Nephron progenitor cell (in vitro differentiated cells): ENCODE results near the gene PSMA6.

ENCODE experiments used
- DNase-seq: peaks from one replicate; pipeline ENCODE4 v3.0.0; 2021
- H3K27ac Mint-ChIP-seq: 2 replicates; pipeline ENCODE4 v1.8.0; 2021; ENCODE audit warnings: mild to moderate bottlenecking, moderate library complexity, mixed read lengths
- H3K27me3 Mint-ChIP-seq: 2 replicates; pipeline ENCODE4 v1.8.0; 2021; ENCODE audit warnings: mild to moderate bottlenecking, low read depth, mixed read lengths; ENCODE audit not compliant: poor library complexity
- H3K36me3 Mint-ChIP-seq: 2 replicates; pipeline ENCODE4 v1.8.0; 2021; ENCODE audit warnings: low read depth, mixed read lengths
- H3K4me1 Mint-ChIP-seq: 2 replicates; pipeline ENCODE4 v1.8.0; 2021; ENCODE audit warnings: mixed read lengths
- H3K4me3 Mint-ChIP-seq: 2 replicates; pipeline ENCODE4 v1.8.0; 2021; ENCODE audit warnings: mild to moderate bottlenecking, moderate library complexity, mixed read lengths
- H3K9me3 Mint-ChIP-seq: 2 replicates; pipeline ENCODE4 v1.8.0; 2021; ENCODE audit warnings: mild to moderate bottlenecking, moderate library complexity, mixed read lengths
- TF ChIP-seq, protein P1 (sequence below): fragments of 200-600 bp; sonication (generic); IDR thresholded peaks from 2 replicates; pipeline ENCODE4 v1.5.0; 2021; ENCODE audit warnings: antibody characterized with exemption

Gene PSMA6

DNA sequence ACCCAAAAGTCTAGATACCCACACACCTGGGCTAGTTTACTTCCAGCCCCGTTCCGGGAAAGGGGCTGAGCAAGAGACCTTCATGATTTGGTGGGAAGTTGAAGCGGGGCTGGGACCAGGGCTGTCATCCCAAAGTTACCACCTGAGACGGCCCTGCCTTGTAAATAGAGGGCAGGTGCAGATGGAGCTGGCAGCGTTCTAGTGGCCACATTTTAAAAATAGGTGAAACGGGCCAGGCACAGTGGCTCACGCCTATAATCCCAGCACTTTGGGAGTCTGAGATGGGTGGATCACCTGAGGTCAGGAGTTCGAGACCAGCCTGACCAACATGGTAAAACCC is 68.9 kb downstream of the PSMA6 start:
- TF ChIP-seq, protein P1, sequence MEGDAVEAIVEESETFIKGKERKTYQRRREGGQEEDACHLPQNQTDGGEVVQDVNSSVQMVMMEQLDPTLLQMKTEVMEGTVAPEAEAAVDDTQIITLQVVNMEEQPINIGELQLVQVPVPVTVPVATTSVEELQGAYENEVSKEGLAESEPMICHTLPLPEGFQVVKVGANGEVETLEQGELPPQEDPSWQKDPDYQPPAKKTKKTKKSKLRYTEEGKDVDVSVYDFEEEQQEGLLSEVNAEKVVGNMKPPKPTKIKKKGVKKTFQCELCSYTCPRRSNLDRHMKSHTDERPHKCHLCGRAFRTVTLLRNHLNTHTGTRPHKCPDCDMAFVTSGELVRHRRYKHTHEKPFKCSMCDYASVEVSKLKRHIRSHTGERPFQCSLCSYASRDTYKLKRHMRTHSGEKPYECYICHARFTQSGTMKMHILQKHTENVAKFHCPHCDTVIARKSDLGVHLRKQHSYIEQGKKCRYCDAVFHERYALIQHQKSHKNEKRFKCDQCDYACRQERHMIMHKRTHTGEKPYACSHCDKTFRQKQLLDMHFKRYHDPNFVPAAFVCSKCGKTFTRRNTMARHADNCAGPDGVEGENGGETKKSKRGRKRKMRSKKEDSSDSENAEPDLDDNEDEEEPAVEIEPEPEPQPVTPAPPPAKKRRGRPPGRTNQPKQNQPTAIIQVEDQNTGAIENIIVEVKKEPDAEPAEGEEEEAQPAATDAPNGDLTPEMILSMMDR = no peak
- Mint-ChIP-seq H3K4me3 (no peak overlapping the region), H3K4me1 (peaks cover 23% of the 10 kb centered on the region), H3K27me3 (peaks cover 7% of the 10 kb centered on the region), H3K9me3 (no peaks in the 10 kb centered on the region), H3K36me3 (no peaks in the 10 kb centered on the region), H3K27ac (no peak overlapping the region)
- DNase-seq = no peak

DNA sequence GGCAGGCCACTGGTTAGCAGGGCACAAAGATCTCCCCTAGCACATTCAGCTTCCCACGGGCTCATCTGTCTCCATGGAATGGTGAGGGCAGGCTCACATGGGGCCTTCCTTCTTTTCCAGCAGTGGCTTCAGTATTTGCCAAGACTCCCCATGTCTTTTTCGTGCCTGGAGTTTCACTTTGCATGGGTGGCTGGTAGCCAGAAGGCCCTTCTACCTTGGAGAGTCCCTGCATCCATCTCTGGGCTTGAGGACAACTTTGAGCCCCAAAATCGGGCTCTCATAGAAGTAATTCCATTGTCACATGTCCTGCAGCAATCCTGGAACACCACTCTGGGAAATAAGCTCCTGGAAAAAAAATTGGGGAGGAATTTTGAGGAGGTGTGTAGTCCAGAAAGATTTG is 70.3 kb downstream of the PSMA6 start:
- Mint-ChIP-seq H3K4me1 (peaks cover 30% of the 10 kb centered on the region), H3K36me3 (no peaks in the 10 kb centered on the region), H3K27me3 (peaks cover 7% of the 10 kb centered on the region), H3K27ac (no peak overlapping the region), H3K4me3 (no peak overlapping the region), H3K9me3 (no peaks in the 10 kb centered on the region)
- no peak for DNase-seq
- TF ChIP-seq, protein P1 = no peak

DNA sequence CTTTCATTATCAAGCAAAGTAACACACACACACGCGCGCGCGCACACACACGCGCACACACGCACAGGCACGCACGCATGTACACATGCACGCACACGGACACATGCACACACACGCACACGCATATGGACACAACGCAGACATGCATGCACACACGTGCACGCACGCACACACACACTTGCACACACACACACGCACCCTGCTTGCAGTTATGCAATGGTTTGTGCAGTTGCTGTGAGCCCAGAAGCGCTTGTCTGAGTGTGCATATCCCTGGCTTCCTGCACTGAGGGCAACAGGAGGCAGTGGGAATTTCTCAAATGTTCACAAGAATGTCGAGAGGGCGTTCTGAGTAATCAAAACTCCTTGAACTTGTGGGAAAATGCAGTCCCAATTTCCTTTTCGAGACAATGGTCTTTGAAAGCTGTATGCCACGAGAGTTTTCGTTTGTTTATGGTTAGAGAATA is 70.8 kb downstream of the PSMA6 start:
- TF ChIP-seq, protein P1 = no peak
- H3K27me3 Mint-ChIP-seq = peaks cover 7% of the 10 kb centered on the region
- no peak for DNase-seq
- H3K4me3 Mint-ChIP-seq = no peak overlapping the region
- peaks cover 34% of the 10 kb centered on the region for H3K4me1 Mint-ChIP-seq
- no peak overlapping the region for H3K27ac Mint-ChIP-seq
- no peaks in the 10 kb centered on the region for H3K36me3 Mint-ChIP-seq
- H3K9me3 Mint-ChIP-seq = no peaks in the 10 kb centered on the region

DNA sequence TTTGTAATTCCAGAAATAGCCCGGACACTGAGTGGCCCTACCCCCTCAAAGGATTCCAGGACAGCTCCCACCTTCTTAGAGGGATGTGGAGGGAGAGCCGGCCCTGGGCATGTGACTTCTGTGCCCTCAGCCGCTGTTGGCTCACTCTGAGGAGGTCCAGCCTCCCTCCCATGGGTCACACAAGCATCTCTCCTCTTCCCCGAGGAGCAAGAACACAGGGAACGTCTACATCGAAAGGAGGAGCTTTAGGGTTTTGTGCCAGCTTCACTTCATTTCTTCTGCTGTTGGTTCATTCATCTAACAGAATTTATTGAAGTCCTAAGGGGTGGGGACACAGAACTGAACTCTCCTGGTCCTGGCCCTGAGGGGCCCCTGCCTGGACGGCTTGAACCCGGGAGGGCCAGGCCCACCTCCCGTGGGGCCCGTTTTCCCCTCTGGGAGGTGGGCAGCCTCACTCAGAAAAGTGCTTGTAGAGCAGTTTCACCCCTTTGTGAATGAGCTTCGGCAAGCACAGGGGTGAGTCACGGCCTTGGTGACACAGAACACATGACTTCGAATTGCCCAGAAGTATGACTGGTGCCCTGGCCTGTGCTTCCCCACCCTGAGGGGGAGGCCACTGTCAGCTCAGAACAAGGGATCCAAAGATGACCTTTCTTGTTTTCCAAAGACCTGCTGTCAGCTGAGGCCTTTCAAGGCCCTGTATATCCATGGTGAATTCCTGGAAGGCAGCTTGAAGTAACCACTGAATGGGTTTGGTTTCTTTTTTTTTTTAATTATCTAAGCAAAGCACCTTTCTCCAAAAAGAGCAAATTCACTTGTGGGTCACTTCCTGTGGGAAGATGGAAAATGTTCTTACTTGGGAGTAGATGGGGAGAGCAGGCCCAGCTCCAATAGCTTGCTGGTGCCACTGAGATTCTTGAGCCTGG is 73.2 kb downstream of the PSMA6 start:
- Mint-ChIP-seq H3K4me1 (peaks cover 56% of the 10 kb centered on the region), H3K4me3 (no peak overlapping the region), H3K27ac (no peak overlapping the region), H3K36me3 (no peaks in the 10 kb centered on the region), H3K9me3 (no peaks in the 10 kb centered on the region), H3K27me3 (peaks cover 3% of the 10 kb centered on the region)
- TF ChIP-seq, protein P1 = no peak
- DNase-seq = no peak

DNA sequence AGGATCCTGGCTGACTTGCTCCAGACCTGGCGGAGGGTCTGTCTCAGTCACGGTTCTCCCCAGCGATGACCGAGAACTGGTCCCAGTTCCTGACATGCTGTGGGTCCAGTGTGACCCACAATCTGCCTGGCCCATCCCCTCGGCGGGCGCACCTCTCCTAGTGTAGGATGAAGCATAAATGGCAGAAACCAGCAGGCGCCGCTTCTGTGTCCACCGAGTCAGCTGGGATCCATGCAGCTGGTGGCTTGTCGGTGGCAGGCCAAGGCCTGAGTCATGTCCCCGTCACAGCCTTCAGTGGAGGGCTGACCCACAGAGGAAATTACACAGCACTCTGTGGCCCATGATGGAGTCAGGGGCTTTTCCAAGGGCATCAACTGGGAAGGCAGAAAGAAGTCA is 73.9 kb downstream of the PSMA6 start:
- Mint-ChIP-seq H3K36me3 (no peaks in the 10 kb centered on the region), H3K4me1 (peaks cover 57% of the 10 kb centered on the region), H3K27ac (no peak overlapping the region), H3K27me3 (peaks cover 8% of the 10 kb centered on the region), H3K4me3 (no peak overlapping the region), H3K9me3 (peaks cover 5% of the 10 kb centered on the region)
- no peak for DNase-seq
- TF ChIP-seq, protein P1 = no peak

DNA sequence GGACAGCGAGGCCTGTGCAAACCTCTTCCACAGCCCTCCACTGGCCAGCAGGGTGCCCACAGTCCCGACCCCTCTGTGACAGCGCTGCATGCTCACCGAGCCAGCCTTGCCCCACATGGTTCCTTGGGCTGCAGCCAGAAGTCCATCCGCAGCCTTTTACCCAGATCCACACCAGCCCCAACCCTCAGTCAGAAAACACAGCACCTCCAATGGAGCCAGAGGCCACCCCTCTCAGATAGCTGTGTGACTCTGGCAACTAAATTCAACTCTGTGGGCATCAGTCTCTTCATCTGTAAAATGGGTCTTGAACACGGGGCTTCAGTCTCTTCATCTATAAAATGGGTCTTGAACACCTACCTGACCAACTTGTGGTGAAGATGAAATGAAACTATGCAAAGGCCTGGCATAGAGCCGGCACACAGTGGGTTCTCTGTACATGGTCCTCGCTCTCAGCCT is 74.4 kb downstream of the PSMA6 start:
- no peak for DNase-seq
- H3K27me3 Mint-ChIP-seq = peaks cover 8% of the 10 kb centered on the region
- no peaks in the 10 kb centered on the region for H3K36me3 Mint-ChIP-seq
- no peak overlapping the region for H3K27ac Mint-ChIP-seq
- H3K4me1 Mint-ChIP-seq = peaks cover 57% of the 10 kb centered on the region
- peaks cover 8% of the 10 kb centered on the region for H3K9me3 Mint-ChIP-seq
- no peak overlapping the region for H3K4me3 Mint-ChIP-seq
- TF ChIP-seq, protein P1 = no peak
